GM12874 (cell line): Measurements from ENCODE around the gene TBL2.

ENCODE experiments used
- TF ChIP-seq, protein P1 (sequence below): IDR thresholded peaks from 2 replicates; pipeline ENCODE4 v1.5.1; 2011; ENCODE audit warnings: low read depth, mild to moderate bottlenecking, control low read depth, low read length, moderate library complexity; ENCODE audit not compliant: insufficient read depth

TBL2 gene

DNA sequence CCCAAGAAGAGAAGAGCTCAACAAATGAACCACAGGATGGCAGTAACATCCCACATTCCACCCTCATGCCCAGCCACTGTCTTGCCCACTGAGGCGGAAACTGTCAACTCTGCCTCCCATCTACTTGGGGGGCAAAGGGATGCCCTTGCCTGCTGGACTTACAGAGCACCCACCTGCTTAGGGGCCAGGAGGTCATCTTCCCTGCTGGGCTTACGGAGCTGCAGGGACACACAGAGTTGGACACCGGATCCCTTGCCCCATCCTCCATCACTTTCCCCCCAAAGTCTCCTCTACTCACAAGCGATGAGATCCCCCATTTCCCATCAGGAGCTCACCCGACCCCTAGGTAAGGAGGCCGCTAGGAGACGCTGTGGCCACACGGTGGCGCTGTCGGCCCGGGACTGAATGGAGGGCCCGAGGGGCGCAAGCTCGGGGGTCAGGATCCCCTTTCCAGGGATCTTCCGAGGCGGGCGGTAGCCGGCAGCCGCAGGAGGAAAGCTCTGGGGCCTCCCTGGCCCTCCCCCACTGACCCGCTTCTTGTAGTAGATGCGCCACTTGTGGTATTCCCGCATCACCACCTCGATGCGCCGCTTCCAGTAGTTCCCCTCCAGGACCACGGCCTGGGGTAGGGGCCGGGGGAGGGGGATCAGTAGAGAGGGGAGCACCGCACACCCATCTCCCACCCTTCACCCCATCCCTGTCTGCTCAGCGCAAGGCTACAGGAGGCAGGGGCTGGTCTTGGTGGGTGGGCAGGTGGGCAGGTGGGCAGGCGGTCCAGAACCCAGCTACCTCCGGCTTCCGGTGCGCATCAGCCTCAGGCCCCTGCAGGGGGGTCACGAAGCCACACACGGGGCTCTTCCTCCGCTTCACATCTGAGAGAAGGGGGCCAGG lies 28.7 kb upstream of the TBL2 start:
- TF ChIP-seq, protein P1, sequence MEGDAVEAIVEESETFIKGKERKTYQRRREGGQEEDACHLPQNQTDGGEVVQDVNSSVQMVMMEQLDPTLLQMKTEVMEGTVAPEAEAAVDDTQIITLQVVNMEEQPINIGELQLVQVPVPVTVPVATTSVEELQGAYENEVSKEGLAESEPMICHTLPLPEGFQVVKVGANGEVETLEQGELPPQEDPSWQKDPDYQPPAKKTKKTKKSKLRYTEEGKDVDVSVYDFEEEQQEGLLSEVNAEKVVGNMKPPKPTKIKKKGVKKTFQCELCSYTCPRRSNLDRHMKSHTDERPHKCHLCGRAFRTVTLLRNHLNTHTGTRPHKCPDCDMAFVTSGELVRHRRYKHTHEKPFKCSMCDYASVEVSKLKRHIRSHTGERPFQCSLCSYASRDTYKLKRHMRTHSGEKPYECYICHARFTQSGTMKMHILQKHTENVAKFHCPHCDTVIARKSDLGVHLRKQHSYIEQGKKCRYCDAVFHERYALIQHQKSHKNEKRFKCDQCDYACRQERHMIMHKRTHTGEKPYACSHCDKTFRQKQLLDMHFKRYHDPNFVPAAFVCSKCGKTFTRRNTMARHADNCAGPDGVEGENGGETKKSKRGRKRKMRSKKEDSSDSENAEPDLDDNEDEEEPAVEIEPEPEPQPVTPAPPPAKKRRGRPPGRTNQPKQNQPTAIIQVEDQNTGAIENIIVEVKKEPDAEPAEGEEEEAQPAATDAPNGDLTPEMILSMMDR = peak; percentile 92

DNA sequence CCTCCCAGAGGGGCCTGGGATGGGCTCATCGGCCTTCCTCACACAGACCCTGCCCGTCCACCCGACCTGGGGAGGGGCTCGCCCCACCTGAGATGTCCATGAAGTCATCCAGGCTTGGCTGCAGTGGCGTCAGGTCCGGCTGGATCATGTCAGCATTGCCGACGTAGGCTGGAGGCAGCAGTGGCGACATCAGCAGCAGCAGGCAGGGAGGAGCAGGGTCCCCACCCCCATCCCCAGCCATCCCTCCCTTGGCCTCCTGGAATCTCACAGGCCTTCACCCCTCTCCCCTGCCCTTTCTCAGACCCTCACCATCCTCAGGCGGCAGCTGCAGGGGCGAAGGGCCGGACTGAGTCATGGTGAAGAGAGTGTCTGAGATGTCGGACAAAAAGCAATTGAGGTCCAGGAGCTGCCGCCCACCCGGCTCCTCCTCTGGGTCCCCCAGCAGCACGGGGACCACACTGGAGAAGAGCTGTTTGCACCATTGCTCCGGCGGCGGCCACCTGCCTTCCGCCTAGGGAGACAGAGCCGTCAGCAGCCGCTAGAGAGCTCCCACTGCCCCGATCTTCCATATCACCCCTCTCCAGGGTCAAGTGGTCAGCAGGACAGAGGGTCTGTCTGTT lies 27.3 kb upstream of the TBL2 start:
- TF ChIP-seq, protein P1 = no peak

DNA sequence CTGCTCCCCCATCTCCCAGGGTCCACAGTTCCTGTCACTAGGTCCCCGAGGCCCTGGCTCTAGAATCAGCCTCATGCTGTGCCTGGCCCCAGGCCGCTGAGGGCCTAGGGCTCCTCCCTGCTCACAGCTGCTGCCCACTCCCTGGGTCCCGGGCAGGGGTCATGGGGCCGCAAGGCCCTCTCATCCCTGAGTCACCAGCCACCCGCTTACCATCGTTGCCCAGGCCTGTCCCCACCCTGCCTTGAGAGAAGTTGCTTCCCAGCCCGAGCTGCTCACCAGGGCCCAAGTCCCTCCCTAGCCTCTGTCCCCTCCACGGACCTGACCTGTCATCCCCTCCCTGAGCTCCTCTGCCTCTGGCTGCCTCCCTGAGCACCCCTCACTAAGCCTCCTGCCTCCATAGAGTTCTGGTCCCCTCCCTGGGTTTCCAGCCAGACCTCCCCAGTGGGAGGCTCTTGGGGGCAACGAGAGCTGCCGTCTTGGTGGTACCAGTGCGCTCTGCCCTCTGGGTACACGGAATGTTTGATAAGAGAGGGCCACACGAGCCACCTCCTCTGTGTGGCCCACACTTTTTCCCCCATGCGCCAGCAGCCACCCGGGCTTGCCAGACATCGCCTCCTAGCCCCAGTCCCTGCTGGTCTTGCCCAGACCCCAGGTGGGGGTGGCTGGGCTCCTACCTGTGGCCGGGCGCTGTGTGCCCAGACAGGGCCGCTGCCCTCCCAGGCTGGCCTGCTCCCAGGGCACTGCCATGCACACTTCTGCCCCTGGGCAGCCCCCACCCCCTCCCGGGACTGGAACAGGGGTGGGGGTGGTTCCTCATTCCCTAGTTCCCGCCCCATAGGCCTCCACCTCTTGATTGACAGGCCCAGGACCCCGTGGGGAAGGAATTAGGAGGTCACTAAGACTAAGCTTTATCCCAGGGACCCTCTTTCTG lies 24.6 kb upstream of the TBL2 start:
- TF ChIP-seq, protein P1 = no peak

DNA sequence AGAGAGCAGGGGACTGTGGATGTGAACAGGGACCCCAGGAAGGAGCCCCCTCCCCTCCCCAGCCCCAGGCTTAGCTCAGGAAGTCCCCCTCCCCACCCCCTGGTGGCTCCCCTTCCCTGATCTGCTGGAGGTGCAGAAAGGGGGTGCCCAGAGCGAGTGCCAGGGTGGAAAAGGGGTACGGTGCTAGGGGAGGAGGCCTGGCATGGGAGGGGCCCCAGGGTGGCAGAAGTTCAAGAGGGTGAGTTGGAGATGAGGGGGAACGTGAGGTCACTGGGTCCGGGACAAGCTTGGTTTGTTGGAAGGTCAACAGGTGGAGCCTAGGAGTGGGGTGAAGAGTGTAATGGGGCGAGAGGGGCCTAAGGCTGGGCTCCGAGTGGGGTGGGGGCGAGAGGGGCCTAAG lies 21.5 kb upstream of the TBL2 start:
- TF ChIP-seq, protein P1 = no peak

DNA sequence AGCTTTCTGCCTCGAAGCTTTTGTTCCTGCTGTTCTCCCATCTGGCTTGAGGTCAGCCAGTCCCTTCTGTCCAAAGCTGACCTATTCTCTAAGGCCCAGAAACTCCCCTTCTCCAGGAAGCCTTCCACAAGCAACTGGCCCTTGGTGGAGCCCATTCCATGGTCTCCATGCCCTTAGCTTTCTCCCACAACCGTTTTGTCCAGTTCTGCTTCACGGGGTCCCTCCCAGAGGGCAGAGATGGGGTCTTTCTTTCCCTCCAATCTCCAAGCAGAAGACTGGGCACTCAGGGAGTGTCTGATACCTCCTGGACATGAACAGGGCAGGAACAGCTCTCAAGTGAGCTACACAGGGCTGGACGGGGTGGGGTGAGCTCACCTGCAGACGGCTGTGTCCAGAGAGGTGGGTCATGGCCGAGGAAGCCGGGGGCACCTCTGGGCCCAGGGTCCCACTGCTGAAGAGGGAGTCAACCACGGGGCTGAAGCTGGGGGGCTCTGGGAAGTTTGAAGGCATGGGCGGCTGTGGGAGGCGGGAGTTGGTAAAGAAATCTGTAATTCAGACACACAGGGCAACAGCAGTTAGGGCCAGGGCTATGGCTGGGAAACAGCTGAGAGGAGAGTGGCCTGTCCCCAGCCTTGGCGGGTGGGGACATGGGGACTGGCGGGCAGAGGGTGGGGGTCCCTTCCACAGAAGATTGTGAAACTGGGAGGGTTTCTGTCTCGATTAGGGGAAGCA lies 20.9 kb upstream of the TBL2 start:
- TF ChIP-seq, protein P1 = no peak

DNA sequence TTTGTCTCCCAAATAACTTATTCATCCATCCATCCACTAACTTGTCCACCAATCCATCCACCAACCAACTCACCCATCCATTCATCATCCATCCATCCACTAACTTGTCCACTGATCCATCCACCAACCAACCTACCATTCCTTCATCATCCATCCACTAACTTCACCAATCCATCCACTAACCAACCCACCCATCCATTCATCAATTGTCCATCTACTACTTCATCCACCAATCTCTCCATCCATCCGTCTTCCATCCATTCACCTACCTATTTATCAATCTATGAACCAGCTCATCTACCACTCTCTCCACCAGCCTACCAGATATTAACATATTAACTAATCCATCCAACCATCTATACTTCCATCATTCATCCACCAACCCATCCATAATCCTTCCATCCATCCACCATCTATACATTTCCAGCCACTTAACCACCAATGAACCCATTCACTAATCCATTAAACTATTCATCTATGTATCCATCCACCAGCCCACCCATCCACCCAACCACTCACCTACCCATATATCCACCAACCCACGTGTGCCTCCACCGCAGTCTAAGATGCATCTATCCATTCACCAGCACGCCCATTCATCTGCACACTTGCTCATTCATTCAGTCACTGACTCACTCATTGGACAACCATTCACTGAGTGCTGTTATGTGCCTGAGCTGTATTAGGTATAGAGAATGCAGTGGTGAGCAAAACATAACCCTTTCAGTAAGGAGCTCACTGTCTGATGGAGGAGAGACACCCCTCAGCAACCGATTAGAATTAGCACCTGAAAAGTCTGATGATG lies 19.8 kb upstream of the TBL2 start:
- TF ChIP-seq, protein P1 = no peak
